ENCODE measurements around the gene MGAT4A. TPM values are rescaled to one million over a fixed set of nuclear protein-coding genes. Genes with fewer than 3 reads are reported as not detected.
"Not testable (repeated sequence)": the region's sequence is repeated elsewhere in the genome, so short reads cannot be mapped to it uniquely, and the experiment has no call there.

The MGAT4A gene
- total RNA-seq, 1 donor from 2014 or later: 15.7 TPM

- Mint-ChIP-seq H3K36me3 (ENCODE audit: low read depth) (peaks cover 2% of the 10 kb centered on the region), H3K4me3 (peak overlapping the region; percentile 80), H3K27ac (no peak overlapping the region), H3K9me3 (no peaks in the 10 kb centered on the region), H3K4me1 (peaks cover 56% of the 10 kb centered on the region), H3K27me3 (no peaks in the 10 kb centered on the region)
- intact Hi-C loops (cut with micrococcal nuclease): loop anchor here (1.0 to 5.0 kb wide), 8 partner anchors 18 to 757 kb away; partner anchors contain the start of genes EIF5B, MITD1, MRPL30 and TXNDC9
- CTCF ChIA-PET: interaction anchor here (1.0 to 2.0 kb wide), 6 partner anchors 26 to 106 kb away, joined by 3 to 10 read pairs (median 4); no protein-coding TSS in a partner anchor
- DNase-seq (peak; percentile 63), ATAC-seq (ENCODE audit: low read depth) (peak; percentile 72)
- no peak for TF ChIP-seq CTCF (IDR thresholded peaks at IDR 0.05)
- POLR2A ChIA-PET: interaction anchor here (0.6 to 3.2 kb wide), 14 partner anchors 13 to 1065 kb away, joined by 3 to 15 read pairs (median 4); partner anchors contain the start of genes C2orf15, COA5, LIPT1 and MITD1
These were observed 258 bp downstream of the MGAT4A start for GRCh38 chr2:98730707-98731040.

DNA sequence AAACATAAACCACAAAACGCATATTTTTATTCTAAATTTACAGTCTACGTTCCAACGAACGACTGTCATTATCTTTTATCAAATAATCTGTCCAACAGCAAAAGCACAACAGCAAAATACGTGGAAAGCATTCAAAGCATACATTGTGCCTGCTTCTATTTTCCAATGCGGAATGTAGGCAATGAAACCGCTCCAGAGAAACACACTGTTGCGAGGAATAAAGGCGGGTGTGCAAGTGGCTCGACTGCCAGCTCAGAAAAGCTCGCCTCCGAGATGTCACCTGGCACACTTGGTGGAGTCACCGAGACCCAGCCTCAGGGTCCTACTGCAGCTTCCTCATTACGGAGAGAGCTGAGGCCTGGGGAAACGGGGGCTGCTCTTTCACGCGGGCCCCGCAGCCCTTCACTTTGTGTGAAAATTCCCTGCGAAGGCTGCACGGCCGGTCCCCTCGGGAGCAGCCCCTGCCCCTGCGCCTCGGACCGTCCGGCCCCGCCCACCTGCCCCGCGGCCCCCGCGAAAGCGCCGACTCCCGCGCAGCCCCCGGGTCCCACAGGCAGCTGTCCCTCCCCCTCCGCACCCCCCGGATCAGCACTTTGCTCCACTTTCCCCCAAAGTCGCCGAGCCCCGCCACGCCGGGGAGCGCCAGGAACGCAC lies 752 bp downstream of the MGAT4A start:
- Mint-ChIP-seq H3K36me3 (ENCODE audit: low read depth) (peaks cover 3% of the 10 kb centered on the region), H3K4me1 (peaks cover 56% of the 10 kb centered on the region), H3K9me3 (no peaks in the 10 kb centered on the region), H3K27me3 (no peaks in the 10 kb centered on the region), H3K27ac (peak overlapping the region; percentile 61), H3K4me3 (peak overlapping the region; percentile 80)
- intact Hi-C loops (cut with micrococcal nuclease): loop anchor here (1.0 to 5.0 kb wide), 8 partner anchors 17 to 757 kb away; partner anchors contain the start of genes EIF5B, MITD1, MRPL30 and TXNDC9
- TF ChIP-seq CTCF (IDR thresholded peaks at IDR 0.05): no peak
- CTCF ChIA-PET: interaction anchor here (1.0 to 2.0 kb wide), 6 partner anchors 26 to 107 kb away, joined by 3 to 10 read pairs (median 4); no protein-coding TSS in a partner anchor
- ATAC-seq (ENCODE audit: low read depth) (peak; percentile 30), DNase-seq (peak; percentile 51)
- POLR2A ChIA-PET: interaction anchor here (1.1 to 3.2 kb wide), 8 partner anchors 12 to 450 kb away, joined by 3 to 15 read pairs (median 5); partner anchors contain the start of genes COA5, MITD1, MRPL30 and UNC50

- Mint-ChIP-seq H3K27me3 (no peaks in the 10 kb centered on the region), H3K27ac (peak overlapping the region; percentile 61), H3K9me3 (no peaks in the 10 kb centered on the region), H3K4me1 (peaks cover 52% of the 10 kb centered on the region), H3K4me3 (peak overlapping the region; percentile 80), H3K36me3 (ENCODE audit: low read depth) (peaks cover 3% of the 10 kb centered on the region)
- intact Hi-C loops (cut with micrococcal nuclease): loop anchor here (1.0 to 5.0 kb wide), 8 partner anchors 17 to 758 kb away; partner anchors contain the start of genes EIF5B, MITD1, MRPL30 and TXNDC9
- ATAC-seq (ENCODE audit: low read depth) (no peak), DNase-seq (no peak)
- POLR2A ChIA-PET: interaction anchor here (1.1 to 3.2 kb wide), 7 partner anchors 12 to 451 kb away, joined by 3 to 15 read pairs (median 6); partner anchors contain the start of genes MITD1 and MRPL30
- CTCF ChIA-PET: interaction anchor here (1.0 to 2.0 kb wide), 4 partner anchors 28 to 92 kb away, joined by 3 to 10 read pairs (median 4); no protein-coding TSS in a partner anchor
- no peak for TF ChIP-seq CTCF (IDR thresholded peaks at IDR 0.05)
These were observed 1.3 kb downstream of the MGAT4A start for GRCh38 chr2:98729652-98730051.

DNA sequence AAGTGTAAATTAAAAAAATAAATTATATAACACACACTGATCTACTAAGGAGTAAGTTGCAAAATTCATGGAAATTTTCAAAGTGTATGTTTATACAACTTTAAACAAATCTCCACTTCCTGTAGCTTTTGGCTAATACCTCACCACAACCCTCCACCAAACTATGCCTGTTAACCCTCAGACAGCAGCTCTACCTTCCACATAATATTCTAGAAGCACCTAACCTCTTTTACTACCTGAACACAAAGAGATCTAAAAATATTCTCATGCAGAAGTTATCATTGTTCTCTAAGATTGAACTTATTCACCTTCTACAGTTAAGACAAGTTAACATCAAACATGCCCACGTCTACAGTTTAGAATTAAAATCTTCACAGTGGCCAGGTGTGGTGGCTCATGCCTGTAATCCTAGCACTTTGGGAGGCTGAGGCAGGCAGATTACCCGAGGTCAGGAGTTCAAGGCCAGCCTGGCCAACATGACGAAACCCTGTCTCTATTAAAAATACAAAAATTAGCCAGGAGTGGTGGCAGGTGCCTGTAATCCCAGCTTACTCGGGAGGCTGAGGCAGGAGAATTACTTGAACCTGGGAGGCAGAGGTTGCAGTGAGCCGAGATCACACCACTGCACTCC lies 2.7 kb downstream of the MGAT4A start:
- ATAC-seq (ENCODE audit: low read depth); H3K9me3 Mint-ChIP-seq; H3K36me3 Mint-ChIP-seq (ENCODE audit: low read depth); intact Hi-C loops (cut with micrococcal nuclease); DNase-seq; H3K4me3 Mint-ChIP-seq; H3K27me3 Mint-ChIP-seq: not testable (repeated sequence)
- POLR2A ChIA-PET: interaction anchor here (0.7 kb wide), 1 partner anchor 95 kb away, joined by 3 read pairs; no protein-coding TSS in a partner anchor
- Mint-ChIP-seq H3K4me1 (peaks cover 45% of the 10 kb centered on the region), H3K27ac (peak overlapping the region; percentile 33)
- CTCF ChIA-PET: interaction anchor here (1.3 kb wide), 1 partner anchor 79 kb away, joined by 3 read pairs; no protein-coding TSS in a partner anchor

DNA sequence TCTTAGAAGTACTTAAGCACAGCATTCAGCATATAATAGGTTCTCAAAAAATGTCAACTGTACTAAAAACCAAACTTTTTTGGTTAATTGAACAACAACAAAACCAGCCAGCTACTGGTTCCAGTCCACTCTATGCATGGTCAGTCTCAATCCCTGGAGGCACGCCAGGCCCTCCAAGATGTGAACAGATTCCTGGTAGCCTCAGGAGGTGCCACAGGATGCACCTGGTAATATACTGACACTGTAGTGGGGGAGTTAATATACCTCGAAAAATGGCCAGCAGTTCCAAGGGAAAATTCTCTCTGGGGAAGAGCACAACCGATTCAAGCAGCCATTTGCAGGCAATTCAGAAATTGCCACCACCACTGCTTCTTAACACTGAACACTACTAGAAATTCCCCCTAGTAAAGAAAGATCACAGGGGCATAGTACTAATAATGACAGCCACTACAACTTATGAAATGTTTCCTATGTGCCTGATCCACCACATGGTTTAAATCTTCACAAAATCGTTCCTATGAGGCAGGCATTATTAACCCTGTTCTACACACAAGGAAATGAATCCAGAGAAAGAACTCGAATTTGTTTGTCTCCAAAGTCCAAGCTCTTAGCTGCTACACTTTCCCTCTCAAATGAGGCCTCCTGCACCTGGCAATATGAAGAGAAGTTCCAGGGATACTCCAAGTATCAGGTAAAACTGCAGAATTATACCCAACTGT lies 3.4 kb downstream of the MGAT4A start:
- intact Hi-C loops (cut with micrococcal nuclease): no loop called here
- ATAC-seq (ENCODE audit: low read depth) (no peak), DNase-seq (no peak)
- Mint-ChIP-seq H3K4me3 (peak overlapping the region; percentile 6), H3K4me1 (peaks cover 39% of the 10 kb centered on the region), H3K27ac (peak overlapping the region; percentile 51), H3K9me3 (no peaks in the 10 kb centered on the region), H3K27me3 (no peaks in the 10 kb centered on the region), H3K36me3 (ENCODE audit: low read depth) (peaks cover 13% of the 10 kb centered on the region)
- ChIA-PET CTCF (interaction anchor here (1.3 kb wide), 1 partner anchor 78 kb away, joined by 3 read pairs; no protein-coding TSS in a partner anchor), POLR2A (interaction anchor here (1.5 kb wide), 1 partner anchor 15 kb away, joined by 3 read pairs; no protein-coding TSS in a partner anchor)
- no peak for TF ChIP-seq CTCF (IDR thresholded peaks at IDR 0.05)

All from activated B cell treated with CpG ODN at 0.5 μM for 24 hours (primary cell).